ENCODE measurements around the gene NXN.

DNA sequence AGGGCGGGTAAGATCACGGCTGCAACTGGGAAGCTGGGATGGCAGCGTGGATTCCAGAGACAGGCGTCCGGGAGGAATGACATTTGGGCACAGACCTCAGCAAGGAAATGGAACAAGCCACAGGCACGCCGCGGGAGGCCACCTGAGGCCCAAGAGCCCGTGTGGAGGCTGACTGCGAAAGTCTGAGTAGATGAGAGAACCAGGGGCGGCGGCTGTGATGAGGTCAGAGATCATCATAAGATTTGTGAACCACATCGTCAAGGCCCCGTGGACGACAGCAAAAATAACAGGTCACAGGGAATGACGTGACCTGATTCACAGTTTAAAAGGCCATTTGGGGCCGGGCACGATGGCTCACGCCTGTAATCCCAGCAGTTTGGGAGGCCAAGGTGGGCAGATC is 149.2 kb downstream of the NXN start:
- TF ChIP-seq TCF12 (IDR thresholded peaks at IDR 0.05) (no peak), MXI1 (IDR thresholded peaks at IDR 0.05; ENCODE audit: low read depth, low read length) (no peak), YY1 (IDR thresholded peaks at IDR 0.05; ENCODE audit: low read depth) (no peak), RCOR1 (IDR thresholded peaks at IDR 0.05; ENCODE audit: low read length) (no peak), POLR2AphosphoS5 (IDR thresholded peaks at IDR 0.05; ENCODE audit: low read depth, low read length) (no peak), EZH2phosphoT487 (IDR thresholded peaks at IDR 0.05; ENCODE audit: borderline replicate concordance, low read depth) (no peak), RXRA (IDR thresholded peaks at IDR 0.05; ENCODE audit: borderline replicate concordance, low read depth) (no peak), TEAD4 (IDR thresholded peaks at IDR 0.05; ENCODE audit: borderline replicate concordance, insufficient read depth) (no peak), RFX5 (IDR thresholded peaks at IDR 0.05; ENCODE audit: low read length) (no peak), GABPA (IDR thresholded peaks at IDR 0.05; ENCODE audit: low read depth) (no peak), TAF1 (IDR thresholded peaks at IDR 0.05; ENCODE audit: borderline replicate concordance, low read depth, low read length) (no peak), EP300 (IDR thresholded peaks at IDR 0.05; ENCODE audit: borderline replicate concordance in 1 of 2, low read depth in 1 of 2, low read length in 1 of 2) (no peak)
- TF ChIP-seq, protein P1, sequence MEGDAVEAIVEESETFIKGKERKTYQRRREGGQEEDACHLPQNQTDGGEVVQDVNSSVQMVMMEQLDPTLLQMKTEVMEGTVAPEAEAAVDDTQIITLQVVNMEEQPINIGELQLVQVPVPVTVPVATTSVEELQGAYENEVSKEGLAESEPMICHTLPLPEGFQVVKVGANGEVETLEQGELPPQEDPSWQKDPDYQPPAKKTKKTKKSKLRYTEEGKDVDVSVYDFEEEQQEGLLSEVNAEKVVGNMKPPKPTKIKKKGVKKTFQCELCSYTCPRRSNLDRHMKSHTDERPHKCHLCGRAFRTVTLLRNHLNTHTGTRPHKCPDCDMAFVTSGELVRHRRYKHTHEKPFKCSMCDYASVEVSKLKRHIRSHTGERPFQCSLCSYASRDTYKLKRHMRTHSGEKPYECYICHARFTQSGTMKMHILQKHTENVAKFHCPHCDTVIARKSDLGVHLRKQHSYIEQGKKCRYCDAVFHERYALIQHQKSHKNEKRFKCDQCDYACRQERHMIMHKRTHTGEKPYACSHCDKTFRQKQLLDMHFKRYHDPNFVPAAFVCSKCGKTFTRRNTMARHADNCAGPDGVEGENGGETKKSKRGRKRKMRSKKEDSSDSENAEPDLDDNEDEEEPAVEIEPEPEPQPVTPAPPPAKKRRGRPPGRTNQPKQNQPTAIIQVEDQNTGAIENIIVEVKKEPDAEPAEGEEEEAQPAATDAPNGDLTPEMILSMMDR (IDR thresholded peaks at IDR 0.05), result no peak
- TF ChIP-seq, protein P2, sequence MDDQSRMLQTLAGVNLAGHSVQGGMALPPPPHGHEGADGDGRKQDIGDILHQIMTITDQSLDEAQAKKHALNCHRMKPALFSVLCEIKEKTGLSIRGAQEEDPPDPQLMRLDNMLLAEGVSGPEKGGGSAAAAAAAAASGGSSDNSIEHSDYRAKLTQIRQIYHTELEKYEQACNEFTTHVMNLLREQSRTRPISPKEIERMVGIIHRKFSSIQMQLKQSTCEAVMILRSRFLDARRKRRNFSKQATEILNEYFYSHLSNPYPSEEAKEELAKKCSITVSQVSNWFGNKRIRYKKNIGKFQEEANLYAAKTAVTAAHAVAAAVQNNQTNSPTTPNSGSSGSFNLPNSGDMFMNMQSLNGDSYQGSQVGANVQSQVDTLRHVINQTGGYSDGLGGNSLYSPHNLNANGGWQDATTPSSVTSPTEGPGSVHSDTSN (IDR thresholded peaks at IDR 0.05), result no peak
